Measurements from ENCODE around the gene AIRE. TPM values are rescaled to one million over a fixed set of nuclear protein-coding genes. Genes with fewer than 3 reads are reported as not detected.

AIRE gene
- total and polyA plus RNA-seq, 2 of the 13 experiments (the other 11 are each of a cell fraction or from before 2014, with no cell fraction given) = not detected

GRCh38 chr21:44302573-44303401 lies 17.1 kb downstream of the AIRE start (continued):
- TF ChIP-seq POGK (CRISPR knock-in tag; conservative IDR thresholded peaks at IDR 0.05) = 0 out of 2 replicates have a peak, but pooled peaks have one; percentile 27
- TF ChIP-seq ERF (CRISPR knock-in tag; IDR thresholded peaks at IDR 0.05) = 0 out of 2 replicates have a peak, but pooled peaks have one; percentile 8
- TF ChIP-seq CEBPB (IDR thresholded peaks at IDR 0.05; ENCODE audit: borderline replicate concordance, low read depth, low read length) = peak; percentile 73
- peak; percentile 13; the same call in 1 of the 2 replicates for TF ChIP-seq CBX5 (CRISPR knock-in tag; IDR thresholded peaks at IDR 0.05; ENCODE audit: borderline replicate concordance)
- TF ChIP-seq SOX5 (CRISPR knock-in tag; IDR thresholded peaks at IDR 0.05; ENCODE audit: borderline replicate concordance) = 0 out of 2 replicates have a peak, but pooled peaks have one; percentile 12
- TF ChIP-seq ZNF609 (CRISPR knock-in tag; IDR thresholded peaks at IDR 0.05; ENCODE audit: borderline replicate concordance) = peak; percentile 70; the same call in 1 of the 2 replicates
- TF ChIP-seq BCL6 (CRISPR knock-in tag; IDR thresholded peaks at IDR 0.05) = peak; percentile 32; the same call in 1 of the 2 replicates
- peak; percentile 45; the same call in 1 of the 2 replicates for TF ChIP-seq KAT8 (CRISPR knock-in tag; IDR thresholded peaks at IDR 0.05)
- TF ChIP-seq UBTF (CRISPR knock-in tag; IDR thresholded peaks at IDR 0.05) = peak; percentile 35; the same call in 1 of the 2 replicates
- TF ChIP-seq ZNF792 (CRISPR knock-in tag; IDR thresholded peaks at IDR 0.05) = peak; percentile 35; the same call in 1 of the 2 replicates
- 0 out of 2 replicates have a peak, but pooled peaks have one; percentile 56 for TF ChIP-seq ZBTB46 (CRISPR knock-in tag; IDR thresholded peaks at IDR 0.05; ENCODE audit: borderline replicate concordance)
- TF ChIP-seq ZBTB25 (CRISPR knock-in tag; IDR thresholded peaks at IDR 0.05) = 0 out of 2 replicates have a peak, but pooled peaks have one; percentile 21
- TF ChIP-seq ZNF761 (CRISPR knock-in tag; conservative IDR thresholded peaks at IDR 0.05) = peak; percentile 48; the same call in 1 of the 2 replicates

All from HepG2 (cell line).